Neuronal stem cell (in vitro differentiated cells): Measurements from ENCODE around the gene TGFB1. TPM values are rescaled to one million over a fixed set of nuclear protein-coding genes. Genes with fewer than 3 reads are reported as not detected.

Experiments
- DNase-seq: peaks from one replicate; pipeline ENCODE4 v3.0.0-alpha.2; 2013; ENCODE audit warnings: low spot score
- H2AFZ ChIP-seq: one replicate; pipeline ENCODE4 v1.6.1; 2013; ENCODE audit warnings: mild to moderate bottlenecking, low read length, inconsistent platforms
- H2AK5ac ChIP-seq: 2 replicates; pipeline ENCODE4 v1.6.1; 2013; ENCODE audit warnings: low read depth, mild to moderate bottlenecking, inconsistent platforms, low read length, moderate library complexity, mixed read lengths
- H2BK120ac ChIP-seq: 2 replicates; pipeline ENCODE4 v1.6.1; 2013; ENCODE audit warnings: low read depth, mild to moderate bottlenecking, inconsistent platforms, low read length, moderate library complexity, mixed read lengths
- H2BK12ac ChIP-seq: one replicate; pipeline ENCODE4 v1.6.1; 2013; ENCODE audit warnings: low read length, inconsistent platforms
- H2BK15ac ChIP-seq: 2 replicates; pipeline ENCODE4 v1.6.1; 2013; ENCODE audit warnings: mild to moderate bottlenecking, low read length, inconsistent platforms, mixed read lengths
- H2BK5ac ChIP-seq: one replicate; pipeline ENCODE4 v1.6.1; 2013; ENCODE audit warnings: inconsistent platforms, mild to moderate bottlenecking, low read length, moderate library complexity
- H3K14ac ChIP-seq: one replicate; pipeline ENCODE4 v1.6.1; 2013; ENCODE audit warnings: low read length, inconsistent platforms
- H3K18ac ChIP-seq: 2 replicates; pipeline ENCODE4 v1.6.1; 2013; ENCODE audit warnings: low read length, inconsistent platforms
- H3K23ac ChIP-seq: 2 replicates; pipeline ENCODE4 v1.6.1; 2013; ENCODE audit warnings: low read depth, mild to moderate bottlenecking, mixed read lengths, low read length, inconsistent platforms; ENCODE audit not compliant: poor library complexity
- H3K27ac ChIP-seq: replicated peaks from 3 replicates; pipeline ENCODE4 v1.5.1; 2013; ENCODE audit warnings: low read length, inconsistent platforms
- H3K27me3 ChIP-seq, 3 experiments: 2 replicates each; pipeline ENCODE4 v1.6.1; 2013; ENCODE audit warnings: low read length in 3 of 3, mild to moderate bottlenecking in 2 of 3, inconsistent platforms in 1 of 3, low read depth in 1 of 3, mixed read lengths in 1 of 3, moderate library complexity in 1 of 3; ENCODE audit not compliant: control insufficient read depth in 3 of 3, insufficient read depth in 3 of 3
- H3K36me3 ChIP-seq, 2 donors: replicated peaks in 1 of 2; 2 replicates each; pipeline ENCODE4 v1.6.1; 2013; ENCODE audit warnings: low read length in 2 of 2; ENCODE audit not compliant: control insufficient read depth in 2 of 2, insufficient read depth in 2 of 2
- H3K4ac ChIP-seq: 2 replicates; pipeline ENCODE4 v1.6.1; 2013; ENCODE audit warnings: inconsistent platforms, mild to moderate bottlenecking, low read length, moderate library complexity
- H3K4me1 ChIP-seq, 2 donors: 1 replicate in 1 of 2; 2 replicates in 1 of 2; pipeline ENCODE4 v1.6.1; 2013; ENCODE audit warnings: low read length in 2 of 2, low read depth in 1 of 2; ENCODE audit not compliant: control insufficient read depth in 2 of 2, insufficient read depth in 1 of 2
- H3K4me2 ChIP-seq: one replicate; pipeline ENCODE4 v1.6.1; 2013; ENCODE audit warnings: mild to moderate bottlenecking, low read length, inconsistent platforms; ENCODE audit not compliant: insufficient read depth, poor library complexity, severe bottlenecking
- H3K4me3 ChIP-seq, 2 donors: 2 replicates each; pipeline ENCODE4 v1.5.1; 2013; ENCODE audit warnings: low read length in 2 of 2, mild to moderate bottlenecking in 2 of 2, inconsistent platforms in 1 of 2, moderate library complexity in 1 of 2
- H3K79me1 ChIP-seq: one replicate; pipeline ENCODE4 v1.6.1; 2013; ENCODE audit warnings: low read depth, mild to moderate bottlenecking, inconsistent platforms, low read length, moderate library complexity
- H3K9ac ChIP-seq: one replicate; pipeline ENCODE4 v1.6.1; 2013; ENCODE audit warnings: mild to moderate bottlenecking, low read depth, low read length, inconsistent platforms; ENCODE audit not compliant: poor library complexity
- H3K9me3 ChIP-seq, 2 donors: replicated peaks in 1 of 2; 2 replicates each; pipeline versions ENCODE3 to v1.6.1; 2013; ENCODE audit warnings: low read length in 2 of 2, mild to moderate bottlenecking in 2 of 2, inconsistent platforms in 1 of 2, low read depth in 1 of 2, mixed read lengths in 1 of 2, moderate library complexity in 1 of 2; ENCODE audit not compliant: control insufficient read depth in 2 of 2, insufficient read depth in 1 of 2
- H4K8ac ChIP-seq: one replicate; pipeline ENCODE4 v1.6.1; 2013; ENCODE audit warnings: low read depth, mild to moderate bottlenecking, inconsistent platforms, low read length, moderate library complexity
- H4K91ac ChIP-seq: one replicate; pipeline ENCODE4 v1.6.1; 2013; ENCODE audit warnings: low read length, low read depth, mild to moderate bottlenecking, inconsistent platforms; ENCODE audit not compliant: poor library complexity
- WGBS, 2 donors: extraction: QIAGEN DNeasy Blood & Tissue Kit; methylation state at CpG; one replicate each; pipeline ENCODE4 v1.1.7; 2013; ENCODE audit warnings: missing lambda C conversion rate in 2 of 2, mixed read lengths in 1 of 2; ENCODE audit not compliant: insufficient read length in 2 of 2, insufficient replicate concordance in 1 of 2; ENCODE audit errors: extremely low coverage in 2 of 2; 5-methylcytosine and 5-hydroxymethylcytosine counted together
- polyA plus RNA-seq, 2 experiments: library from polyadenylated mRNA; stranded (reverse); fragments of 200-250 nt; gene quantifications; one replicate each; pipeline ENCODE4 v1.2.3, GENCODE V29; 2013

TGFB1 gene
- polyA plus RNA-seq (2013, experiment 1 of 2), result 6.1 TPM
- polyA plus RNA-seq (2013, experiment 2 of 2), result 6.1 TPM

- no CpG with 5 or more reads among the region's 78 CpGs for WGBS, 2 donors
- no peaks in the 10 kb centered on the region for H3K36me3 ChIP-seq
- H2BK120ac ChIP-seq, result peak within 1 kb of the TSS; percentile 81
- H3K27ac ChIP-seq, result no peak within 1 kb of the TSS
- peaks cover 0 to 46% (median 25%) of the 10 kb centered on the region in 3 experiments for H3K27me3 ChIP-seq
- peak within 1 kb of the TSS; percentile 95 for H3K23ac ChIP-seq
- H3K79me1 ChIP-seq, result no peaks in the 10 kb centered on the region
- peak within 1 kb of the TSS; percentile 99 for H2AFZ ChIP-seq
- H3K4me2 ChIP-seq, result peak within 1 kb of the TSS; percentile 92
- peak within 1 kb of the TSS; percentile 73 to 81 for H3K4me3 ChIP-seq
- H3K4me1 ChIP-seq, result peaks cover 14 to 23% of the 10 kb centered on the region in 2 donors
- peak within 1 kb of the TSS; percentile 87 for H2BK5ac ChIP-seq
- peaks cover 0 to 1% of the 10 kb centered on the region in 2 donors for H3K9me3 ChIP-seq
- H2BK15ac ChIP-seq, result peak within 1 kb of the TSS; percentile 96
- H3K4ac ChIP-seq, result no peak within 1 kb of the TSS
- peak within 1 kb of the TSS; percentile 89 for H2AK5ac ChIP-seq
- peak within 1 kb of the TSS; percentile 23 for H4K8ac ChIP-seq
- H3K9ac ChIP-seq, result peak within 1 kb of the TSS; percentile 86
- peak within 1 kb of the TSS; percentile 82 for H2BK12ac ChIP-seq
- DNase-seq, result peak; percentile 64
- H3K18ac ChIP-seq, result peak within 1 kb of the TSS; percentile 97
- H3K14ac ChIP-seq, result peak within 1 kb of the TSS; percentile 38
- H4K91ac ChIP-seq, result no peak within 1 kb of the TSS
These were observed at the start of gene TGFB1 for GRCh38 chr19:41353466-41354342. TGFB1 (minus strand) TSS chr19:41353922; CDS start chr19:41353044, 878 bp downstream.

- H3K23ac ChIP-seq, result no peak overlapping the region
- no peak for DNase-seq
- H3K4ac ChIP-seq, result no peak overlapping the region
- H3K4me2 ChIP-seq, result no peak overlapping the region
- no peak overlapping the region for H2AK5ac ChIP-seq
- H3K4me1 ChIP-seq, result peaks cover 5% of the 10 kb centered on the region in 2 donors
- no peak overlapping the region for H2BK120ac ChIP-seq
- no peak overlapping the region for H3K4me3 ChIP-seq
- no peak overlapping the region for H3K9ac ChIP-seq
- no peak overlapping the region for H2BK12ac ChIP-seq
- no peak overlapping the region for H2BK5ac ChIP-seq
- WGBS, 2 donors, result no CpG with 5 or more reads among the region's 3 CpGs
- no peak overlapping the region for H3K27ac ChIP-seq
- H4K8ac ChIP-seq, result no peak overlapping the region
- H3K9me3 ChIP-seq, result no peaks in the 10 kb centered on the region
- H3K14ac ChIP-seq, result no peak overlapping the region
- H3K36me3 ChIP-seq, result no peaks in the 10 kb centered on the region
- H3K27me3 ChIP-seq, result no peaks in the 10 kb centered on the region
- no peak overlapping the region for H3K18ac ChIP-seq
- H4K91ac ChIP-seq, result no peak overlapping the region
- no peak overlapping the region for H2AFZ ChIP-seq
- no peak overlapping the region for H2BK15ac ChIP-seq
- no peaks in the 10 kb centered on the region for H3K79me1 ChIP-seq
These were observed 48.3 kb upstream of the TGFB1 start for GRCh38 chr19:41402010-41402409.

GRCh38 chr19:41401483-41401882 lies 47.8 kb upstream of the TGFB1 start:
- no peak for DNase-seq
- H2BK5ac ChIP-seq, result no peak overlapping the region
- no peaks in the 10 kb centered on the region for H3K27me3 ChIP-seq
- no peaks in the 10 kb centered on the region for H3K36me3 ChIP-seq
- H4K8ac ChIP-seq, result no peak overlapping the region
- no peak overlapping the region for H3K4me2 ChIP-seq
- H2AK5ac ChIP-seq, result no peak overlapping the region
- no peak overlapping the region for H2BK120ac ChIP-seq
- H4K91ac ChIP-seq, result no peak overlapping the region
- no CpG with 5 or more reads among the region's 4 CpGs for WGBS, 2 donors
- H2BK12ac ChIP-seq, result no peak overlapping the region
- no peak overlapping the region for H3K23ac ChIP-seq
- no peak overlapping the region for H3K4ac ChIP-seq
- H2AFZ ChIP-seq, result no peak overlapping the region
- H3K18ac ChIP-seq, result no peak overlapping the region
- no peak overlapping the region for H3K9ac ChIP-seq
- H3K27ac ChIP-seq, result no peak overlapping the region
- no peak overlapping the region for H3K14ac ChIP-seq
- no peaks in the 10 kb centered on the region for H3K9me3 ChIP-seq
- H3K4me1 ChIP-seq, result peaks cover 3 to 5% of the 10 kb centered on the region in 2 donors
- H3K79me1 ChIP-seq, result no peaks in the 10 kb centered on the region
- no peak overlapping the region for H3K4me3 ChIP-seq
- no peak overlapping the region for H2BK15ac ChIP-seq

- Histone ChIP-seq H3K18ac (no peak overlapping the region), H3K9ac (no peak overlapping the region), H3K36me3 (no peaks in the 10 kb centered on the region), H4K91ac (no peak overlapping the region), H2BK5ac (no peak overlapping the region), H3K23ac (no peak overlapping the region), H3K9me3 (no peaks in the 10 kb centered on the region), H3K79me1 (no peaks in the 10 kb centered on the region), H4K8ac (no peak overlapping the region), H2BK120ac (no peak overlapping the region), H2AK5ac (no peak overlapping the region), H2BK12ac (no peak overlapping the region), H3K4me1 (peaks cover 3 to 5% of the 10 kb centered on the region in 2 donors), H3K4ac (no peak overlapping the region), H3K14ac (no peak overlapping the region), H2BK15ac (no peak overlapping the region), H3K27me3 (no peaks in the 10 kb centered on the region), H2AFZ (no peak overlapping the region), H3K4me3 (no peak overlapping the region), H3K4me2 (no peak overlapping the region), H3K27ac (no peak overlapping the region)
- no CpG with 5 or more reads among the region's 2 CpGs for WGBS, 2 donors
- DNase-seq, result no peak
These were observed 45.8 kb upstream of the TGFB1 start for GRCh38 chr19:41399525-41399924.
